Endodermal cell (in vitro differentiated cells): ENCODE results near the gene M6PR. TPM values are rescaled to one million over a fixed set of nuclear protein-coding genes. Genes with fewer than 3 reads are reported as not detected.

Experiments
- DNase-seq: peaks from one replicate; pipeline ENCODE4 v3.0.0-alpha.2; 2017
- H3K27ac ChIP-seq: 2 replicates; pipeline ENCODE4 v1.5.1; 2013; ENCODE audit warnings: mild to moderate bottlenecking, low read depth, low read length, moderate library complexity
- H3K27me3 ChIP-seq: 2 replicates; pipeline ENCODE4 v1.6.1; 2013; ENCODE audit warnings: mild to moderate bottlenecking, low read length, moderate library complexity; ENCODE audit not compliant: insufficient read depth, control insufficient read depth, poor library complexity, severe bottlenecking
- H3K36me3 ChIP-seq: 2 replicates; pipeline ENCODE4 v1.7.0; 2013; ENCODE audit warnings: mild to moderate bottlenecking, low read length, moderate library complexity; ENCODE audit not compliant: control insufficient read depth, insufficient read depth
- H3K4me1 ChIP-seq: one replicate; pipeline ENCODE4 v1.7.0; 2013; ENCODE audit warnings: low read length; ENCODE audit not compliant: control insufficient read depth, insufficient read depth
- H3K4me3 ChIP-seq: 2 replicates; pipeline ENCODE4 v1.5.1; 2013; ENCODE audit warnings: mild to moderate bottlenecking, low read length, moderate library complexity
- H3K9ac ChIP-seq: 2 replicates; pipeline ENCODE4 v1.6.1; 2013; ENCODE audit warnings: mild to moderate bottlenecking, low read length, moderate library complexity; ENCODE audit not compliant: poor library complexity, severe bottlenecking; ENCODE audit errors: extremely low read depth
- H3K9me3 ChIP-seq: 2 replicates; pipeline ENCODE4 v1.6.1; 2013; ENCODE audit warnings: mild to moderate bottlenecking, low read length, moderate library complexity; ENCODE audit not compliant: control insufficient read depth
- H3K27ac Mint-ChIP-seq: 2 replicates; pipeline ENCODE4 v1.8.0; 2020; ENCODE audit warnings: mixed read lengths
- H3K27me3 Mint-ChIP-seq: 2 replicates; pipeline ENCODE4 v1.8.0; 2021; ENCODE audit warnings: mild to moderate bottlenecking, mixed read lengths; ENCODE audit not compliant: insufficient read depth
- H3K36me3 Mint-ChIP-seq: 2 replicates; pipeline ENCODE4 v1.8.0; 2020; ENCODE audit warnings: low read depth, mixed read lengths
- H3K4me1 Mint-ChIP-seq: 2 replicates; pipeline ENCODE4 v1.8.0; 2020; ENCODE audit warnings: mixed read lengths
- H3K4me3 Mint-ChIP-seq: 2 replicates; pipeline ENCODE4 v1.8.0; 2020; ENCODE audit warnings: mild to moderate bottlenecking, moderate library complexity, mixed read lengths
- H3K9me3 Mint-ChIP-seq: 2 replicates; pipeline ENCODE4 v1.8.0; 2020; ENCODE audit warnings: mild to moderate bottlenecking, mixed read lengths
- WGBS, 2 experiments: methylation state at CpG; one replicate each; pipeline versions ENCODE4 v1.1.5 to v1.1.7; 2013; ENCODE audit warnings: missing lambda C conversion rate in 2 of 2, mixed read lengths in 1 of 2; ENCODE audit not compliant: insufficient coverage in 1 of 2, insufficient read length in 1 of 2; 5-methylcytosine and 5-hydroxymethylcytosine counted together
- total RNA-seq, 2 donors: library from RNA; stranded (reverse); fragmentation: NEBNext Ultra II Directional in 1 of 2; extraction: Animal tissue kit (Norgen Biotek cat#: 25700) in 1 of 2; gene quantifications; 2 replicates in 1 of 2; 3 replicates in 1 of 2; pipeline ENCODE4 v1.2.1, GENCODE V29; 2021
- TF ChIP-seq, protein P1 (sequence below): fragments of 200-600 bp; sonication (generic); conservative IDR thresholded peaks from 2 replicates; pipeline ENCODE4 v1.5.0; 2021; ENCODE audit warnings: antibody characterized with exemption, mild to moderate bottlenecking

Gene M6PR
- total RNA-seq, 2 donors from 2014 or later, result 116 to 255 TPM

- Mint-ChIP-seq H3K27ac (no peak overlapping the region), H3K9me3 (no peaks in the 10 kb centered on the region), H3K36me3 (peaks cover 26% of the 10 kb centered on the region), H3K4me3 (no peak overlapping the region), H3K27me3 (no peaks in the 10 kb centered on the region), H3K4me1 (peaks cover 25% of the 10 kb centered on the region)
- Histone ChIP-seq H3K4me3 (peak overlapping the region; percentile 89), H3K9me3 (no peaks in the 10 kb centered on the region), H3K36me3 (peaks cover 32% of the 10 kb centered on the region), H3K27ac (no peak overlapping the region), H3K9ac (no peak overlapping the region), H3K4me1 (peaks cover under 1% of the 10 kb centered on the region), H3K27me3 (no peaks in the 10 kb centered on the region)
- TF ChIP-seq, protein P1, sequence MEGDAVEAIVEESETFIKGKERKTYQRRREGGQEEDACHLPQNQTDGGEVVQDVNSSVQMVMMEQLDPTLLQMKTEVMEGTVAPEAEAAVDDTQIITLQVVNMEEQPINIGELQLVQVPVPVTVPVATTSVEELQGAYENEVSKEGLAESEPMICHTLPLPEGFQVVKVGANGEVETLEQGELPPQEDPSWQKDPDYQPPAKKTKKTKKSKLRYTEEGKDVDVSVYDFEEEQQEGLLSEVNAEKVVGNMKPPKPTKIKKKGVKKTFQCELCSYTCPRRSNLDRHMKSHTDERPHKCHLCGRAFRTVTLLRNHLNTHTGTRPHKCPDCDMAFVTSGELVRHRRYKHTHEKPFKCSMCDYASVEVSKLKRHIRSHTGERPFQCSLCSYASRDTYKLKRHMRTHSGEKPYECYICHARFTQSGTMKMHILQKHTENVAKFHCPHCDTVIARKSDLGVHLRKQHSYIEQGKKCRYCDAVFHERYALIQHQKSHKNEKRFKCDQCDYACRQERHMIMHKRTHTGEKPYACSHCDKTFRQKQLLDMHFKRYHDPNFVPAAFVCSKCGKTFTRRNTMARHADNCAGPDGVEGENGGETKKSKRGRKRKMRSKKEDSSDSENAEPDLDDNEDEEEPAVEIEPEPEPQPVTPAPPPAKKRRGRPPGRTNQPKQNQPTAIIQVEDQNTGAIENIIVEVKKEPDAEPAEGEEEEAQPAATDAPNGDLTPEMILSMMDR, result no peak
- no peak for DNase-seq
- 78 to 84% methylated on average over 3 of the region's 3 CpGs for WGBS, 2 experiments
These were observed 32.4 kb downstream of the M6PR start for GRCh38 chr12:8917031-8917430.

- DNase-seq, result no peak
- peak overlapping the region; percentile 89 for H3K4me3 ChIP-seq
- H3K36me3 ChIP-seq, result peaks cover 29% of the 10 kb centered on the region
- H3K27ac Mint-ChIP-seq, result no peak overlapping the region
- H3K9ac ChIP-seq, result no peak overlapping the region
- no peaks in the 10 kb centered on the region for H3K27me3 Mint-ChIP-seq
- peaks cover 19% of the 10 kb centered on the region for H3K36me3 Mint-ChIP-seq
- TF ChIP-seq, protein P1, result no peak
- H3K4me3 Mint-ChIP-seq, result no peak overlapping the region
- H3K4me1 Mint-ChIP-seq, result peaks cover 34% of the 10 kb centered on the region
- no peaks in the 10 kb centered on the region for H3K9me3 Mint-ChIP-seq
- no peaks in the 10 kb centered on the region for H3K27me3 ChIP-seq
- no peak overlapping the region for H3K27ac ChIP-seq
- H3K4me1 ChIP-seq, result peaks cover 9% of the 10 kb centered on the region
- no peaks in the 10 kb centered on the region for H3K9me3 ChIP-seq
These were observed 33.3 kb downstream of the M6PR start for GRCh38 chr12:8916154-8916553.

GRCh38 chr12:8914716-8915526, 34.5 kb downstream of the M6PR start:
- Histone ChIP-seq H3K4me1 (peaks cover 11% of the 10 kb centered on the region), H3K27ac (no peak overlapping the region), H3K36me3 (peaks cover 17% of the 10 kb centered on the region), H3K9ac (peak overlapping the region; percentile 5), H3K4me3 (peak overlapping the region; percentile 89), H3K27me3 (no peaks in the 10 kb centered on the region), H3K9me3 (no peaks in the 10 kb centered on the region)
- TF ChIP-seq, protein P1, result no peak
- H3K9me3 Mint-ChIP-seq, result no peaks in the 10 kb centered on the region
- no peak overlapping the region for H3K4me3 Mint-ChIP-seq
- peak; percentile 91 for DNase-seq
- WGBS, 2 experiments, result 0 to 1% methylated on average over 17 to 30 of the region's 35 CpGs
- peaks cover 41% of the 10 kb centered on the region for H3K4me1 Mint-ChIP-seq
- no peaks in the 10 kb centered on the region for H3K27me3 Mint-ChIP-seq
- no peak overlapping the region for H3K27ac Mint-ChIP-seq
- peaks cover 12% of the 10 kb centered on the region for H3K36me3 Mint-ChIP-seq
